Testis (tissue), 3 donors: Measurements from ENCODE around the gene PRSS35. TPM values are rescaled to one million over a fixed set of nuclear protein-coding genes. Genes with fewer than 3 reads are reported as not detected.

Experiments used
- DNase-seq: peaks from one replicate; pipeline ENCODE4 v3.0.0-alpha.2; 2019
- H3K27ac ChIP-seq, 2 donors: fragments of 200-600 bp; sonication (generic); one replicate each; pipeline ENCODE4 v1.5.1; 2019
- H3K27me3 ChIP-seq: fragments of 200-600 bp; sonication (generic); one replicate; pipeline ENCODE4 v1.5.1; 2019
- H3K36me3 ChIP-seq: fragments of 200-600 bp; sonication (generic); one replicate; pipeline ENCODE4 v1.5.1; 2017; ENCODE audit warnings: low read depth; ENCODE audit errors: missing control alignments
- H3K4me1 ChIP-seq: fragments of 200-600 bp; sonication (generic); one replicate; pipeline ENCODE4 v1.5.1; 2019
- H3K4me3 ChIP-seq, 2 donors: fragments of 200-600 bp; sonication (generic); one replicate each; pipeline ENCODE4 v1.5.1; 2017 to 2019
- H3K9me3 ChIP-seq: fragments of 200-600 bp; sonication (generic); one replicate; pipeline ENCODE4 v1.5.1; 2017
- POLR2A ChIP-seq: fragments of 450-650 bp; IDR thresholded peaks from one replicate; pipeline ENCODE4 v1.6.1; 2017; ENCODE audit warnings: antibody characterized with exemption, mild to moderate bottlenecking, moderate library complexity
- WGBS, 2 donors: methylation state at CpG; one replicate each; pipeline ENCODE4 v1.1.5; 2018; 5-methylcytosine and 5-hydroxymethylcytosine counted together
- intact Hi-C: fragments of 100-400 bp; cut with DNase I; formaldehyde crosslinking; loops from one replicate; pipeline ENCODE4 v1.15.1; 2023; ENCODE audit warnings: low total_unique reads
- polyA plus RNA-seq: library from polyadenylated mRNA; stranded (reverse); fragments of 350-450 nt; fragmentation: Illumina TruSeq; extraction: RNeasy Lipid Tissue Mini Kit (QIAGEN cat#74804); gene quantifications from one replicate; pipeline ENCODE4 v1.2.3, GENCODE V29; 2014; ENCODE audit warnings: low read depth, low replicate concordance; ENCODE audit not compliant: insufficient read depth
- total RNA-seq, 2 donors: library from RNA; depleted of rRNA; stranded (reverse); fragments of >200 nt; gene quantifications; one replicate each; pipeline ENCODE4 v1.2.3, GENCODE V29; 2016
- TF ChIP-seq, protein P1 (sequence below), 3 experiments: fragments of 450-650 bp in 2 of 3; fragments of 200-600 bp in 1 of 3; sonication (generic) in 1 of 3; IDR thresholded peaks; one replicate each; pipeline ENCODE4 v1.5.1; 2016 to 2019; ENCODE audit warnings: antibody characterized with exemption in 3 of 3, mild to moderate bottlenecking in 2 of 3, moderate library complexity in 1 of 3

The PRSS35 gene
- total and polyA plus RNA-seq, 3 donors from 2014 or later = 2.3 to 6.9 (median 3.4) TPM

DNA sequence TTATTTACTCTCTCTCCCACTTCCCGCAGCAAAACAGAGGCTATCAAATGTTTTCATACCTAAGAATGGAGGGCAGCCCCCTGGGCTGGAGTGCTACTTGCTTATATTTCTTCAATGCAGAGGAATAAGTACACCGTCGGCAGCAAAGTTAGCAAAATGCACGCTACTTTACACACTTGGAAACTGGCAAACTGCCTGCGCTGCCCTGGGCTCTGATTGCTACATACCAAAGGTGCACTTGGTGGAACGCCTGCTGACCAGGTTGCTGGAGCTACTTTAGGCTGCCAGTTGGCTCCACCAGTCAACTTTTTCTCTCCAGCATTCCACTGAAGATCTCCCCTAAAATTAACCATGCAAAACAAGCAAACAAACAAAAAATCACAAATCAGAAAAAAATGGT, 62.4 kb downstream of the PRSS35 start:
- 87 to 91% methylated on average over 5 to 6 of the region's 6 CpGs for WGBS, 2 donors
- Histone ChIP-seq H3K27me3 (no peaks in the 10 kb centered on the region), H3K9me3 (no peaks in the 10 kb centered on the region), H3K27ac (no peak overlapping the region), H3K4me3 (no peak overlapping the region), H3K36me3 (no peaks in the 10 kb centered on the region), H3K4me1 (no peaks in the 10 kb centered on the region)
- intact Hi-C loops = no loop called here
- no peak for TF ChIP-seq POLR2A
- TF ChIP-seq, protein P1, sequence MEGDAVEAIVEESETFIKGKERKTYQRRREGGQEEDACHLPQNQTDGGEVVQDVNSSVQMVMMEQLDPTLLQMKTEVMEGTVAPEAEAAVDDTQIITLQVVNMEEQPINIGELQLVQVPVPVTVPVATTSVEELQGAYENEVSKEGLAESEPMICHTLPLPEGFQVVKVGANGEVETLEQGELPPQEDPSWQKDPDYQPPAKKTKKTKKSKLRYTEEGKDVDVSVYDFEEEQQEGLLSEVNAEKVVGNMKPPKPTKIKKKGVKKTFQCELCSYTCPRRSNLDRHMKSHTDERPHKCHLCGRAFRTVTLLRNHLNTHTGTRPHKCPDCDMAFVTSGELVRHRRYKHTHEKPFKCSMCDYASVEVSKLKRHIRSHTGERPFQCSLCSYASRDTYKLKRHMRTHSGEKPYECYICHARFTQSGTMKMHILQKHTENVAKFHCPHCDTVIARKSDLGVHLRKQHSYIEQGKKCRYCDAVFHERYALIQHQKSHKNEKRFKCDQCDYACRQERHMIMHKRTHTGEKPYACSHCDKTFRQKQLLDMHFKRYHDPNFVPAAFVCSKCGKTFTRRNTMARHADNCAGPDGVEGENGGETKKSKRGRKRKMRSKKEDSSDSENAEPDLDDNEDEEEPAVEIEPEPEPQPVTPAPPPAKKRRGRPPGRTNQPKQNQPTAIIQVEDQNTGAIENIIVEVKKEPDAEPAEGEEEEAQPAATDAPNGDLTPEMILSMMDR (IDR thresholded peaks at IDR 0.05) = no peak
- no peak for DNase-seq

Other genes with a start within 250 kb of the PRSS35 start
- 10 to 100 TPM; 32.9 to 37.2 TPM for gene ME1, start 81.5 kb upstream of the PRSS35 start, total RNA-seq
- gene ME1, start 81.5 kb upstream of the PRSS35 start, polyA plus RNA-seq = 28.0 TPM
- 10 to 100 TPM; 13.3 to 32.9 TPM for gene SNAP91, start 196.6 kb downstream of the PRSS35 start, total RNA-seq
- 37.5 TPM for gene SNAP91, start 196.6 kb downstream of the PRSS35 start, polyA plus RNA-seq